SW480 (cell line): ENCODE data around the gene MOSPD3.

Experiments
- DNase-seq: peaks from one replicate; pipeline ENCODE4 v3.0.0-alpha.2; 2016; ENCODE audit warnings: low spot score

The MOSPD3 gene

GRCh38 chr7:100591596-100591995 is 20.7 kb upstream of the MOSPD3 start:
- DNase-seq: no peak

- no peak for DNase-seq
These were observed 17.2 kb upstream of the MOSPD3 start for GRCh38 chr7:100595188-100595587.

GRCh38 chr7:100598425-100598824 is 13.9 kb upstream of the MOSPD3 start:
- peak; percentile 46 for DNase-seq

GRCh38 chr7:100599911-100600729 is 12.2 kb upstream of the MOSPD3 start:
- no peak for DNase-seq

GRCh38 chr7:100600730-100601038 is 11.7 kb upstream of the MOSPD3 start:
- DNase-seq: no peak

- peak; percentile 45 for DNase-seq
These were observed 9.2 kb upstream of the MOSPD3 start for GRCh38 chr7:100602889-100603725.

GRCh38 chr7:100603726-100604027 is 8.7 kb upstream of the MOSPD3 start:
- no peak for DNase-seq

GRCh38 chr7:100604028-100604975 is 8.0 kb upstream of the MOSPD3 start:
- peak; percentile 85 for DNase-seq

GRCh38 chr7:100604976-100605911 is 7.1 kb upstream of the MOSPD3 start:
- peak; percentile 64 for DNase-seq

- DNase-seq: no peak
These were observed 6.0 kb upstream of the MOSPD3 start for GRCh38 chr7:100606313-100606712.

- no peak for DNase-seq
These were observed 5.2 kb upstream of the MOSPD3 start for GRCh38 chr7:100607111-100607510.

GRCh38 chr7:100609958-100610357 is 2.4 kb upstream of the MOSPD3 start:
- DNase-seq: no peak

- peak; percentile 36 for DNase-seq
These were observed 520 bp downstream of the MOSPD3 start for GRCh38 chr7:100612730-100613390.

GRCh38 chr7:100613412-100614175 is 1.3 kb downstream of the MOSPD3 start:
- DNase-seq: no peak

- no peak for DNase-seq
These were observed 2.0 kb downstream of the MOSPD3 start for GRCh38 chr7:100614308-100614861.

- no peak for DNase-seq
These were observed 7.9 kb downstream of the MOSPD3 start for GRCh38 chr7:100620239-100620638.

- no peak for DNase-seq
These were observed 8.5 kb downstream of the MOSPD3 start for GRCh38 chr7:100620804-100621203.

GRCh38 chr7:100621554-100621953 is 9.2 kb downstream of the MOSPD3 start:
- DNase-seq: no peak

GRCh38 chr7:100623951-100624824 is 11.8 kb downstream of the MOSPD3 start:
- no peak for DNase-seq
